Sigmoid colon (tissue), 7 donors: ENCODE measurements around the gene FOXO6. TPM values are rescaled to one million over a fixed set of nuclear protein-coding genes. Genes with fewer than 3 reads are reported as not detected.

Experiments
- DNase-seq: peaks from one replicate; pipeline ENCODE4 v3.0.0-alpha.2; 2019
- H3K27ac ChIP-seq, 4 donors: fragments of 200-600 bp; sonication (generic); one replicate each; pipeline ENCODE4 v1.5.1; 2016 to 2019; ENCODE audit warnings: mild to moderate bottlenecking in 1 of 4
- H3K27me3 ChIP-seq, 3 donors: fragments of 200-600 bp; sonication (generic); one replicate each; pipeline ENCODE4 v1.5.1; 2019; ENCODE audit warnings: mild to moderate bottlenecking in 1 of 3
- H3K36me3 ChIP-seq, 4 donors: fragments of 200-600 bp; sonication (generic); one replicate each; pipeline ENCODE4 v1.5.1; 2016 to 2019
- H3K4me1 ChIP-seq, 4 donors: fragments of 200-600 bp; sonication (generic); one replicate each; pipeline ENCODE4 v1.5.1; 2017 to 2019
- H3K4me3 ChIP-seq, 4 donors: fragments of 200-600 bp; sonication (generic); one replicate each; pipeline ENCODE4 v1.5.1; 2017 to 2019; ENCODE audit warnings: mild to moderate bottlenecking in 2 of 4, moderate library complexity in 1 of 4
- H3K9me3 ChIP-seq, 4 donors: fragments of 200-600 bp in 3 of 4; sonication (generic) in 3 of 4; one replicate each; pipeline versions ENCODE4 v1.5.1 to v1.6.1; 2013 to 2019
- EP300 ChIP-seq, 4 donors: sonication (generic); formaldehyde crosslinking; IDR thresholded peaks; one replicate each; pipeline ENCODE4 v1.6.1; 2017; ENCODE audit warnings: antibody characterized with exemption in 4 of 4
- POLR2A ChIP-seq, 2 donors: fragments of 450-650 bp; IDR thresholded peaks; one replicate each; pipeline ENCODE4 v1.6.1; 2016; ENCODE audit warnings: antibody characterized with exemption in 2 of 2, mild to moderate bottlenecking in 2 of 2, moderate library complexity in 2 of 2
- POLR2AphosphoS5 ChIP-seq, 4 donors: sonication (generic); formaldehyde crosslinking; IDR thresholded peaks; one replicate each; pipeline ENCODE4 v1.6.1; 2017; ENCODE audit warnings: antibody characterized with exemption in 4 of 4
- WGBS, 2 donors: extraction: QIAGEN DNeasy Blood & Tissue Kit; methylation state at CpG; one replicate each; pipeline ENCODE4 v1.1.7; 2013; 5-methylcytosine and 5-hydroxymethylcytosine counted together
- intact Hi-C: fragments of 100-400 bp; cut with DNase I; formaldehyde crosslinking; loops from one replicate; pipeline ENCODE4 v1.15.1; 2023
- polyA plus RNA-seq, 3 donors: library from polyadenylated mRNA; stranded (reverse); fragments of 200-250 nt; gene quantifications; one replicate each; pipeline ENCODE4 v1.2.3, GENCODE V29; 2013
- total RNA-seq, 4 donors: library from RNA; depleted of rRNA; stranded (reverse); fragments of >200 nt; gene quantifications; one replicate each; pipeline ENCODE4 v1.1.0, GENCODE V29; 2016
- TF ChIP-seq, protein P1 (sequence below), 4 experiments: fragments of 450-650 bp in 3 of 4; fragments of 200-600 bp in 1 of 4; IDR thresholded peaks; one replicate each; pipeline ENCODE4 v1.5.1; 2016 to 2019; ENCODE audit warnings: antibody characterized with exemption in 4 of 4, mild to moderate bottlenecking in 3 of 4, moderate library complexity in 2 of 4
- donor health status: healthy with polysubstance abuse.
- donor health status: Bipolar disorder and iron deficiency.
- donor health status: healthy.

The FOXO6 gene
- total and polyA plus RNA-seq, 7 donors, result 0.20 to 1.4 (median 0.81) TPM; not detected in 2

DNA sequence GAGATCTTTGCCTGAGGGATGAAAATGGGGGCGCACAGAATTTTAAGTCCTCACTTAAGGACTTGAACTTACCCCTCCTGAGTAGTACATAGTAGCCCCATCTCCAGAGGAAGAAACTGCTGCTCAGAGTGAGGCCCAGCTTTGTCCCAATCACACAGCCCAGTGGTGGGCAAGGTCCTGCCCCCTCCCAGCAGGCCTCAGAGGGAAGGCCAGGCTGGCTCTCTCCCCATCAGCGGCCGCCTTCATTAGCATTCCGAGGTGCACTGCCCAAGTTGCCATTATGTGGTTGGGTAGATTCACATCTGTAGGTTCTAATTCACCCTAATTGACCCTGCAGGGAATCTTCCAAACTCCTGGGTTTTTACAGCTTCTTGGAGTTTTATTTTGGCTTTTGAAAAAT is 59.1 kb downstream of the FOXO6 start:
- no peak for DNase-seq
- no peaks in the 10 kb centered on the region for H3K27me3 ChIP-seq
- no peaks in the 10 kb centered on the region for H3K36me3 ChIP-seq
- H3K4me3 ChIP-seq, result no peak overlapping the region
- peaks cover 0 to 13% (median 5%) of the 10 kb centered on the region in 4 donors for H3K4me1 ChIP-seq
- TF ChIP-seq POLR2AphosphoS5 (IDR thresholded peaks at IDR 0.05), result no peak
- WGBS, 2 donors, result 92 to 94% methylated on average over 4 of the region's 4 CpGs
- no peaks in the 10 kb centered on the region for H3K9me3 ChIP-seq
- intact Hi-C loops, result no loop called here
- no peak overlapping the region for H3K27ac ChIP-seq

DNA sequence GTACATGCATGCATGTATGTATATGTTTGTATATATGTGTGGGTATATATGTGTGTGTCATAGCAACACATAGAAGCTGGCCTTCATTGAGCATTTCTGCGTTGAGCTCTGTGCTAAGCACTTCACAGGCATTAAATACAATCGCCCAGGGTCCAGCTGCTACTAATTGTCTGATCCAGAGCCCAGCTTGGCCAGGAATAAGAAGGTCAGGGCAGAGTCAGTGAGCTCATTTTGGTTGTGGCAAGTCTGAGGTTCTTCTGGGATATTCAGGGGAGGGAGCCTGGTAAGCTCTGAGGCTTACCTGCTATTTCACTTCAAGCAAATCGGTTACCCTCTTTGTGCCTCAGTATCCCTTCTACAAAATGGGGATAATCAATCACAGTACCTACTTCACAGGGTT is 59.6 kb downstream of the FOXO6 start:
- Histone ChIP-seq H3K27ac (no peak overlapping the region), H3K36me3 (no peaks in the 10 kb centered on the region), H3K9me3 (no peaks in the 10 kb centered on the region), H3K4me1 (peaks cover 0 to 12% (median 4%) of the 10 kb centered on the region in 4 donors), H3K27me3 (no peaks in the 10 kb centered on the region), H3K4me3 (no peak overlapping the region)
- no peak for TF ChIP-seq POLR2A (IDR thresholded peaks at IDR 0.05)
- no peak for DNase-seq
- intact Hi-C loops, result no loop called here
- 86 to 92% methylated on average over 3 of the region's 3 CpGs for WGBS, 2 donors

DNA sequence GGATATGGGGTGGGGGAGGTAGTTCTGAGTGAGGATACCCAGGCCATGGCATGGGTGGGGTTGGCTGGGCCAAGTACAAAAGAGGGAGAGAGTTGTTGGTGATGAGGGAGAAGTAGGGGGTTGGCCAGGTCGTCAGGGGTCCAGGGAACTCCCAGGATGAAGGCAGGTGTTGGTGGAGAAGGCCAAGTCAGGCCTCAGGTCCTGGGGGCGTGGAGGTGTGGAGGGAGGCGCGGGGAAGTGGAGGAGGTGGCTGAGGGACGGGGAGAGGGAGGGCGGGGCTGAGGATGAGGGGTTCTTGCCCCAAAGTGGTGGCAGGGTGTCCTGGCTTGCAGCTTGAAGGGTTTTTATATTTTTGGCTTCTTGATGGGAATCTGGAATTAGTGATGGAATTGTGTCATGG is 61.1 kb downstream of the FOXO6 start:
- Histone ChIP-seq H3K4me3 (no peak overlapping the region), H3K27me3 (no peaks in the 10 kb centered on the region), H3K9me3 (no peaks in the 10 kb centered on the region), H3K4me1 (peaks cover 0 to 12% (median 0%) of the 10 kb centered on the region in 4 donors), H3K27ac (no peak overlapping the region), H3K36me3 (no peaks in the 10 kb centered on the region)
- intact Hi-C loops, result no loop called here
- no peak for DNase-seq
- 68 to 84% methylated on average over 6 of the region's 6 CpGs for WGBS, 2 donors
- TF ChIP-seq POLR2AphosphoS5 (IDR thresholded peaks at IDR 0.05) (no peak), EP300 (IDR thresholded peaks at IDR 0.05) (no peak), POLR2A (IDR thresholded peaks at IDR 0.05) (no peak)
- TF ChIP-seq, protein P1, sequence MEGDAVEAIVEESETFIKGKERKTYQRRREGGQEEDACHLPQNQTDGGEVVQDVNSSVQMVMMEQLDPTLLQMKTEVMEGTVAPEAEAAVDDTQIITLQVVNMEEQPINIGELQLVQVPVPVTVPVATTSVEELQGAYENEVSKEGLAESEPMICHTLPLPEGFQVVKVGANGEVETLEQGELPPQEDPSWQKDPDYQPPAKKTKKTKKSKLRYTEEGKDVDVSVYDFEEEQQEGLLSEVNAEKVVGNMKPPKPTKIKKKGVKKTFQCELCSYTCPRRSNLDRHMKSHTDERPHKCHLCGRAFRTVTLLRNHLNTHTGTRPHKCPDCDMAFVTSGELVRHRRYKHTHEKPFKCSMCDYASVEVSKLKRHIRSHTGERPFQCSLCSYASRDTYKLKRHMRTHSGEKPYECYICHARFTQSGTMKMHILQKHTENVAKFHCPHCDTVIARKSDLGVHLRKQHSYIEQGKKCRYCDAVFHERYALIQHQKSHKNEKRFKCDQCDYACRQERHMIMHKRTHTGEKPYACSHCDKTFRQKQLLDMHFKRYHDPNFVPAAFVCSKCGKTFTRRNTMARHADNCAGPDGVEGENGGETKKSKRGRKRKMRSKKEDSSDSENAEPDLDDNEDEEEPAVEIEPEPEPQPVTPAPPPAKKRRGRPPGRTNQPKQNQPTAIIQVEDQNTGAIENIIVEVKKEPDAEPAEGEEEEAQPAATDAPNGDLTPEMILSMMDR (IDR thresholded peaks at IDR 0.05), result no peak

DNA sequence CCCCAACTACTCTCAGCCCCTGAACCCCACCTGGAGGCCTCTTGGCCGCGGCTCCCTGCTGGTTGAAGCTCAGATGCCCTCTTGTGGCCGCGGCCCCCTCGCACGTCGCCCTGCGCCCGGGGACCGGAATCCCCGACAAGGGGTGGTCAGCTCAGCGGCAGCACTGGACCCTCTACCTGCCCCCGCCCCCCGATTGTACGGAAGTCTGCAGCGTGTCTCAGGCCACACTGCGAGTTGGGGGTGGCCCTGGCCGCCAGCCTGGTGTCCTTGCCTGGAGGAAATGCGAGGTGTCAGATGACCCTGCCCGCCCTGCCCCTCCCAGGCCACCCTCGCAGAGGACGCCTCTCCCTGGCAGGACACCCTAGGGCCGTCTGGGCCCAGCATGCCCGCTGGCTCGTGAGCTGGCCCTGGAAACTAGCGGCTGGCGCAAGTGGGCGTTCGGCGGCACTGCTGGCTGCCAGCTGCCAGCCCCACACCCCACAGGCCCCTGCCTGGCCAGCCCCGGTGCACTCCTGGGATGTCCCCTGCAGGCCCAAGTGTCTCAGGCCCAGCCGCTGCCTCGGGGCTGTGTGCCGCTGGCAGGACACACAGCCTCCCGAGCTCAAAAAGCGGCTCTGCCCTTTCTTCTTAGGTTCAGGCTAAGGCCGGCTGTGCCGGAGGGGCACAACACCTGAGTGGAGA is 62.4 kb downstream of the FOXO6 start:
- H3K9me3 ChIP-seq, result no peaks in the 10 kb centered on the region
- H3K27ac ChIP-seq, result no peak overlapping the region
- 46 to 66% methylated on average over 38 of the region's 38 CpGs for WGBS, 2 donors
- peaks cover 0 to 14% (median 0%) of the 10 kb centered on the region in 4 donors for H3K4me1 ChIP-seq
- H3K4me3 ChIP-seq, result no peak overlapping the region
- no peaks in the 10 kb centered on the region for H3K36me3 ChIP-seq
- H3K27me3 ChIP-seq, result no peaks in the 10 kb centered on the region
- intact Hi-C loops, result no loop called here
- DNase-seq, result no peak
- no peak for TF ChIP-seq EP300 (IDR thresholded peaks at IDR 0.05)
- no peak for TF ChIP-seq POLR2A (IDR thresholded peaks at IDR 0.05)
- TF ChIP-seq POLR2AphosphoS5 (IDR thresholded peaks at IDR 0.05), result no peak
- TF ChIP-seq, protein P1 (IDR thresholded peaks at IDR 0.05), result no peak

DNA sequence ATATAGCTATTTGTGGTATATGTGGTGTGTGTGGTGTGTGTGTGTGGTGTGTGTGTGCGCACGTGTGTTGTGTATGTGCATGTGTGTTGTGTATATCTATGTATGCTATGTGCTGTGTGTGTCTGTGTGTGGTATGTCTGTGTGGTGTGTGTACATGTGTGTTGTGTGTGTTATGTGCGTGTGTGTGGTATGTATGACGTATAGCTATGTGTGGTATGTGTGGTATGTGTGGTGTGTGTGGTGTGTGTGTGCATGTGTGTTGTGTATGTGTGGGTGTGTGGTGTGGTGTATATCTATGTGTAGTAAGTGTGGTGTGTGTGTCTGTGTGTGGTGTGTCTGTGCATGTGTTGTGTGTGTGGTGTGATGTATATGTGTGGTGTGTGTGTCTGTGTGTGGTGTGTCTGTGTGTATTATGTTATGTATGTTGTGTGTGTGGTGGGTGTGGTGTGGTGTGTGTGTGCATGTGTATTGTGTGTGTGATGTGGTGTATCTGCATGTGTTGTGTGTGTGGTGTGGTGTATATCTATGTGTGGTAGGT is 63.4 kb downstream of the FOXO6 start:
- TF ChIP-seq POLR2A (IDR thresholded peaks at IDR 0.05), result no peak
- TF ChIP-seq, protein P1 (IDR thresholded peaks at IDR 0.05), result no peak
- no peak for TF ChIP-seq POLR2AphosphoS5 (IDR thresholded peaks at IDR 0.05)
- no peak for TF ChIP-seq EP300 (IDR thresholded peaks at IDR 0.05)
- Histone ChIP-seq H3K9me3 (no peaks in the 10 kb centered on the region), H3K27me3 (no peaks in the 10 kb centered on the region), H3K36me3 (no peaks in the 10 kb centered on the region), H3K27ac (no peak overlapping the region), H3K4me3 (no peak overlapping the region), H3K4me1 (peaks cover 0 to 9% (median 0%) of the 10 kb centered on the region in 4 donors)
- 93 to 95% methylated on average over 4 of the region's 4 CpGs for WGBS, 2 donors
- DNase-seq, result no peak
- intact Hi-C loops, result no loop called here
